ENCODE data around the gene HAL. TPM values are rescaled to one million over a fixed set of nuclear protein-coding genes. Genes with fewer than 3 reads are reported as not detected.

HAL gene
- total and polyA plus RNA-seq, 2 donors (not counting 1 experiment from before 2014, with no cell fraction given): 1.3 to 4.8 TPM

DNA sequence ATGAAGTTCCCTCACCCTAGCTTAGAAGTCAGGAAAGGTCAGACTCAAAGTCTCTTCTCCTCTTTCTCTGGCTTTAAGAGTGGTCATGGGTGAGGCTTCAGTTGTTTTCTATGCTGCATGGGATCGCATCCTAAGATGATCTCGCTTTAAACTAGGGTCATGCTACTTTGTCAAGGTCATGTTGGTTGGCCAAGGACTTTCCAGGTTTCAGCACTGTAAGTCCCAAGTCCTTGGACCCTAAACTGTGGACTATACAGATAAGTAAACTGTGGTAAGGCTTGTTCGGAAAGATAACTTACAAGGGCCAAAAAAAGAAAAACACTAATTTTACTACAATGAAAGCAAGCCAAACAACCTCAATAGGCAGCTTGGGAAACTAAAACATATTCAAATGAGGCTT, 17.4 kb downstream of the HAL start:
- CTCF ChIA-PET: interaction anchor here (1.1 kb wide), 1 partner anchor 20 kb away, joined by 3 read pairs; no protein-coding TSS in a partner anchor
- no peak overlapping the region for H3K9ac ChIP-seq (ENCODE audit: low read length)
- POLR2A ChIA-PET: interaction anchor here (0.6 kb wide), 1 partner anchor 9 kb away, joined by 6 read pairs; no protein-coding TSS in a partner anchor

DNA sequence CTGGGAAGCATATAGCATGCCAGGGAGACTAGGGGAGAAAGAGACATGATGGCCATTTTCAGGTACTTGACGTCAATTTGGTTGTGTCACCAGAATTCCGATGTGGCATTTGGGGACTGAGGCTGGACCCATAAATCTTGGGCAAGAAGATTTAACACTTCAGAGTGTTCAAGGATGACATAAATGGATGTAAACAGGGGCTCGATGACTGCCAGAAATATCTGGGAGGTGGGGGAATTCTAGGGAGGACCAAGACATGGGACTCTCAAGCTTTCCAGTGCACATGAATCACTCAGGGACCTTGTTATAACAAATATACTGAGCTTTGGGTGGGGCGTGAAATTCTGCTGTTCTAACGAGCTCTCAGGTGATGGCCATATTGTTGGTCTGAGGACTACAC, 17.8 kb downstream of the HAL start:
- no peak for DNase-seq
- Histone ChIP-seq H4K20me1 (ENCODE audit: control insufficient read depth, insufficient read depth, low read length, poor library complexity, severe bottlenecking) (no peaks in the 10 kb centered on the region), H2AFZ (ENCODE audit: insufficient read depth, low read depth, low read length, poor library complexity, severe bottlenecking) (no peak overlapping the region), H3K9ac (ENCODE audit: low read length) (no peak overlapping the region), H3K4me2 (replicated peaks; ENCODE audit: low read depth, low read length, poor library complexity, severe bottlenecking) (no peak overlapping the region), H3K4me1 (ENCODE audit: control insufficient read depth in 2 of 2, insufficient read depth in 2 of 2, low read length in 2 of 2) (no peaks in the 10 kb centered on the region), H3K79me2 (ENCODE audit: control insufficient read depth, insufficient read depth, low read length) (no peaks in the 10 kb centered on the region), H3K36me3 (replicated peaks in 1 of 2; ENCODE audit: control extremely low read depth in 1 of 2, control insufficient read depth in 1 of 2, extremely low read depth in 1 of 2, insufficient read depth in 2 of 2, low read length in 1 of 2) (peaks cover 0 to 2% of the 10 kb centered on the region in 2 experiments), H3K27me3 (replicated peaks in 1 of 4; ENCODE audit: control extremely low read depth in 1 of 4, control insufficient read depth in 3 of 4, insufficient read depth in 4 of 4, low read length in 3 of 4) (no peaks in the 10 kb centered on the region), H3K27ac (ENCODE audit: low read length in 2 of 2) (no peak overlapping the region), H3K4me3 (ENCODE audit: control extremely low read depth in 1 of 5, extremely low read depth in 1 of 5, insufficient read depth in 1 of 5, low read depth in 2 of 5, low read length in 4 of 5) (no peak overlapping the region), H3K9me3 (ENCODE audit: control extremely low read depth in 1 of 3, control insufficient read depth in 2 of 3, insufficient read depth in 1 of 3, low read length in 2 of 3) (no peaks in the 10 kb centered on the region)
- no peak for TF ChIP-seq EZH2 (IDR thresholded peaks at IDR 0.05; ENCODE audit: borderline replicate concordance, insufficient read depth, low read depth, low read length, poor library complexity, severe bottlenecking)
- TF ChIP-seq, protein P1, sequence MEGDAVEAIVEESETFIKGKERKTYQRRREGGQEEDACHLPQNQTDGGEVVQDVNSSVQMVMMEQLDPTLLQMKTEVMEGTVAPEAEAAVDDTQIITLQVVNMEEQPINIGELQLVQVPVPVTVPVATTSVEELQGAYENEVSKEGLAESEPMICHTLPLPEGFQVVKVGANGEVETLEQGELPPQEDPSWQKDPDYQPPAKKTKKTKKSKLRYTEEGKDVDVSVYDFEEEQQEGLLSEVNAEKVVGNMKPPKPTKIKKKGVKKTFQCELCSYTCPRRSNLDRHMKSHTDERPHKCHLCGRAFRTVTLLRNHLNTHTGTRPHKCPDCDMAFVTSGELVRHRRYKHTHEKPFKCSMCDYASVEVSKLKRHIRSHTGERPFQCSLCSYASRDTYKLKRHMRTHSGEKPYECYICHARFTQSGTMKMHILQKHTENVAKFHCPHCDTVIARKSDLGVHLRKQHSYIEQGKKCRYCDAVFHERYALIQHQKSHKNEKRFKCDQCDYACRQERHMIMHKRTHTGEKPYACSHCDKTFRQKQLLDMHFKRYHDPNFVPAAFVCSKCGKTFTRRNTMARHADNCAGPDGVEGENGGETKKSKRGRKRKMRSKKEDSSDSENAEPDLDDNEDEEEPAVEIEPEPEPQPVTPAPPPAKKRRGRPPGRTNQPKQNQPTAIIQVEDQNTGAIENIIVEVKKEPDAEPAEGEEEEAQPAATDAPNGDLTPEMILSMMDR (IDR thresholded peaks at IDR 0.05): no peak
- WGBS (ENCODE audit: insufficient coverage): 100% methylated on average over 2 of the region's 5 CpGs
- ChIA-PET POLR2A (no interaction called here), CTCF (interaction anchor here (1.1 kb wide), 1 partner anchor 20 kb away, joined by 3 read pairs; no protein-coding TSS in a partner anchor)
- Mint-ChIP-seq H3K27me3 (no peaks in the 10 kb centered on the region), H3K9me3 (ENCODE audit: insufficient read depth) (no peaks in the 10 kb centered on the region), H3K4me1 (no peaks in the 10 kb centered on the region), H3K4me3 (no peak overlapping the region), H3K27ac (no peak overlapping the region)
- ATAC-seq (ENCODE audit: low read depth): no peak
- intact Hi-C loops (cut with micrococcal nuclease): no loop called here

More for the DNA sequence above, 17.4 kb downstream of the HAL start:
- no peaks in the 10 kb centered on the region for H3K4me1 ChIP-seq (ENCODE audit: control insufficient read depth in 2 of 2, insufficient read depth in 2 of 2, low read length in 2 of 2)
- no peak for ATAC-seq (ENCODE audit: low read depth)
- H3K27me3 Mint-ChIP-seq: no peaks in the 10 kb centered on the region
- no peak overlapping the region for H3K4me2 ChIP-seq (replicated peaks; ENCODE audit: low read depth, low read length, poor library complexity, severe bottlenecking)
- no peaks in the 10 kb centered on the region for H4K20me1 ChIP-seq (ENCODE audit: control insufficient read depth, insufficient read depth, low read length, poor library complexity, severe bottlenecking)
- no peaks in the 10 kb centered on the region for H3K9me3 ChIP-seq (ENCODE audit: control extremely low read depth in 1 of 3, control insufficient read depth in 2 of 3, insufficient read depth in 1 of 3, low read length in 2 of 3)
- no peak overlapping the region for H3K4me3 Mint-ChIP-seq
- intact Hi-C loops (cut with micrococcal nuclease): no loop called here
- H2AFZ ChIP-seq (ENCODE audit: insufficient read depth, low read depth, low read length, poor library complexity, severe bottlenecking): no peak overlapping the region
- no peak overlapping the region for H3K4me3 ChIP-seq (ENCODE audit: control extremely low read depth in 1 of 5, extremely low read depth in 1 of 5, insufficient read depth in 1 of 5, low read depth in 2 of 5, low read length in 4 of 5)
- H3K9me3 Mint-ChIP-seq (ENCODE audit: insufficient read depth): no peaks in the 10 kb centered on the region
- H3K36me3 ChIP-seq (replicated peaks in 1 of 2; ENCODE audit: control extremely low read depth in 1 of 2, control insufficient read depth in 1 of 2, extremely low read depth in 1 of 2, insufficient read depth in 2 of 2, low read length in 1 of 2): peaks cover 0 to 2% of the 10 kb centered on the region in 2 experiments
- no peak for DNase-seq
- no peaks in the 10 kb centered on the region for H3K4me1 Mint-ChIP-seq
- H3K27ac Mint-ChIP-seq: no peak overlapping the region
- H3K27ac ChIP-seq (ENCODE audit: low read length in 2 of 2): no peak overlapping the region
- H3K27me3 ChIP-seq (replicated peaks in 1 of 4; ENCODE audit: control extremely low read depth in 1 of 4, control insufficient read depth in 3 of 4, insufficient read depth in 4 of 4, low read length in 3 of 4): no peaks in the 10 kb centered on the region
- WGBS (ENCODE audit: insufficient coverage): 100% methylated on average over 2 of the region's 3 CpGs
- H3K79me2 ChIP-seq (ENCODE audit: control insufficient read depth, insufficient read depth, low read length): no peaks in the 10 kb centered on the region
- TF ChIP-seq, protein P1 (IDR thresholded peaks at IDR 0.05): no peak
- no peak for TF ChIP-seq EZH2 (IDR thresholded peaks at IDR 0.05; ENCODE audit: borderline replicate concordance, insufficient read depth, low read depth, low read length, poor library complexity, severe bottlenecking)
